ENCODE results near the gene HTR4. TPM values are rescaled to one million over a fixed set of nuclear protein-coding genes. Genes with fewer than 3 reads are reported as not detected.

HTR4 gene
- total RNA-seq, 4 donors from 2014 or later: 0.21 TPM; not detected in 3

GRCh38 chr5:148511810-148512347, 142.4 kb downstream of the HTR4 start:
- TF ChIP-seq CTCF (IDR thresholded peaks at IDR 0.05) (no peak), EP300 (IDR thresholded peaks at IDR 0.05) (no peak), POLR2A (IDR thresholded peaks at IDR 0.05) (no peak)
- no peak for DNase-seq (ENCODE audit: low spot score in 2 of 2)
- Histone ChIP-seq H3K27ac (no peak overlapping the region), H3K27me3 (no peaks in the 10 kb centered on the region), H3K4me3 (no peak overlapping the region), H3K4me1 (no peaks in the 10 kb centered on the region), H3K9me3 (peaks cover 0 to 7% (median 0%) of the 10 kb centered on the region in 4 donors), H3K36me3 (no peaks in the 10 kb centered on the region)
- 28 to 35% methylated on average over 1 of the region's 1 CpG for WGBS, 2 donors

- WGBS, 2 donors: 79 to 87% methylated on average over 2 of the region's 2 CpGs
- H3K9me3 ChIP-seq: peaks cover 0 to 7% (median 0%) of the 10 kb centered on the region in 4 donors
- no peaks in the 10 kb centered on the region for H3K36me3 ChIP-seq
- H3K4me3 ChIP-seq: no peak overlapping the region
- H3K27me3 ChIP-seq: no peaks in the 10 kb centered on the region
- TF ChIP-seq EP300 (IDR thresholded peaks at IDR 0.05): no peak
- TF ChIP-seq CTCF (IDR thresholded peaks at IDR 0.05): no peak
- no peak for TF ChIP-seq POLR2A (IDR thresholded peaks at IDR 0.05)
- DNase-seq (ENCODE audit: low spot score in 2 of 2): no peak
- H3K27ac ChIP-seq: no peak overlapping the region
- H3K4me1 ChIP-seq: no peaks in the 10 kb centered on the region
Measured at GRCh38 chr5:148509893-148510292, 144.4 kb downstream of the HTR4 start.

- peaks cover 0 to 7% (median 0%) of the 10 kb centered on the region in 4 donors for H3K9me3 ChIP-seq
- no peaks in the 10 kb centered on the region for H3K27me3 ChIP-seq
- DNase-seq (ENCODE audit: low spot score in 2 of 2): no peak
- no peaks in the 10 kb centered on the region for H3K36me3 ChIP-seq
- 75 to 83% methylated on average over 3 of the region's 3 CpGs for WGBS, 2 donors
- no peak overlapping the region for H3K4me3 ChIP-seq
- no peak overlapping the region for H3K27ac ChIP-seq
- no peak for TF ChIP-seq CTCF (IDR thresholded peaks at IDR 0.05)
- no peak for TF ChIP-seq EP300 (IDR thresholded peaks at IDR 0.05)
- TF ChIP-seq POLR2A (IDR thresholded peaks at IDR 0.05): no peak
- no peaks in the 10 kb centered on the region for H3K4me1 ChIP-seq
Measured at GRCh38 chr5:148507648-148508047, 146.7 kb downstream of the HTR4 start.

GRCh38 chr5:148499452-148499851, 154.9 kb downstream of the HTR4 start:
- no peaks in the 10 kb centered on the region for H3K9me3 ChIP-seq
- H3K4me3 ChIP-seq: no peak overlapping the region
- H3K36me3 ChIP-seq: no peaks in the 10 kb centered on the region
- TF ChIP-seq POLR2A (IDR thresholded peaks at IDR 0.05) (no peak), EP300 (IDR thresholded peaks at IDR 0.05) (no peak), CTCF (IDR thresholded peaks at IDR 0.05) (no peak)
- H3K4me1 ChIP-seq: no peaks in the 10 kb centered on the region
- no peaks in the 10 kb centered on the region for H3K27me3 ChIP-seq
- no peak overlapping the region for H3K27ac ChIP-seq
- WGBS, 2 donors: 81 to 94% methylated on average over 1 of the region's 1 CpG
- no peak for DNase-seq (ENCODE audit: low spot score in 2 of 2)

- H3K27me3 ChIP-seq: no peaks in the 10 kb centered on the region
- H3K4me3 ChIP-seq: no peak overlapping the region
- 90 to 91% methylated on average over 1 of the region's 1 CpG for WGBS, 2 donors
- TF ChIP-seq CTCF (IDR thresholded peaks at IDR 0.05) (no peak), POLR2A (IDR thresholded peaks at IDR 0.05) (no peak), EP300 (IDR thresholded peaks at IDR 0.05) (no peak)
- no peak overlapping the region for H3K27ac ChIP-seq
- H3K9me3 ChIP-seq: no peaks in the 10 kb centered on the region
- no peaks in the 10 kb centered on the region for H3K4me1 ChIP-seq
- DNase-seq (ENCODE audit: low spot score in 2 of 2): no peak
- H3K36me3 ChIP-seq: no peaks in the 10 kb centered on the region
Measured at GRCh38 chr5:148497757-148498156, 156.6 kb downstream of the HTR4 start.

Data from tibial nerve (tissue), 4 donors.